HG03135 (cell line): ENCODE data around the gene LBHD2.
"Not testable (repeated sequence)": the region's sequence is repeated elsewhere in the genome, so short reads cannot be mapped to it uniquely, and the experiment has no call there.

ENCODE experiments used
- ATAC-seq: cut with Tn5 transposase; IDR thresholded peaks from one replicate; pipeline ENCODE4 v1.9.1; 2021; ENCODE audit warnings: mild to moderate bottlenecking, moderate library complexity; ENCODE audit not compliant: unreplicated experiment

Gene LBHD2

GRCh38 chr14:103102689-103103260, 18.8 kb downstream of the LBHD2 start:
- no peak for ATAC-seq

- no peak for ATAC-seq
These were observed 19.7 kb downstream of the LBHD2 start for GRCh38 chr14:103103461-103104388.

GRCh38 chr14:103104389-103104653, 20.3 kb downstream of the LBHD2 start:
- ATAC-seq: no peak

GRCh38 chr14:103104654-103105452, 20.8 kb downstream of the LBHD2 start:
- no peak for ATAC-seq

GRCh38 chr14:103105580-103106150, 21.7 kb downstream of the LBHD2 start:
- ATAC-seq: no peak

- ATAC-seq: no peak
These were observed 23.4 kb downstream of the LBHD2 start for GRCh38 chr14:103107455-103107854.

- ATAC-seq: no peak
These were observed 24.1 kb downstream of the LBHD2 start for GRCh38 chr14:103107941-103108748.

GRCh38 chr14:103108749-103109207, 24.8 kb downstream of the LBHD2 start:
- ATAC-seq: no peak

GRCh38 chr14:103109535-103110441, 25.8 kb downstream of the LBHD2 start:
- ATAC-seq: no peak

- ATAC-seq: no peak
These were observed 26.7 kb downstream of the LBHD2 start for GRCh38 chr14:103110681-103111231.

- ATAC-seq: no peak
These were observed 27.3 kb downstream of the LBHD2 start for GRCh38 chr14:103111232-103111868.

- ATAC-seq: no peak
These were observed 28.6 kb downstream of the LBHD2 start for GRCh38 chr14:103112400-103113243.

GRCh38 chr14:103113303-103113702, 29.3 kb downstream of the LBHD2 start:
- no peak for ATAC-seq

GRCh38 chr14:103113774-103114173, 29.8 kb downstream of the LBHD2 start:
- no peak for ATAC-seq

- ATAC-seq: not testable (repeated sequence)
These were observed 31.2 kb downstream of the LBHD2 start for GRCh38 chr14:103115086-103115679.

GRCh38 chr14:103115845-103116572, 32.0 kb downstream of the LBHD2 start:
- no peak for ATAC-seq

- ATAC-seq: no peak
These were observed 32.6 kb downstream of the LBHD2 start for GRCh38 chr14:103116636-103117035.
